Eye (tissue), 1 donor: ENCODE measurements around the gene LY6G5B.
"Not testable (repeated sequence)": the region's sequence is repeated elsewhere in the genome, so short reads cannot be mapped to it uniquely, and the experiment has no call there.

Experiments
- DNase-seq: peaks from one replicate; pipeline ENCODE4 v3.0.0-alpha.2; 2015

The LY6G5B gene

GRCh38 chr6:31691564-31692108 is 21.9 kb downstream of the LY6G5B start:
- DNase-seq: no peak

GRCh38 chr6:31692353-31692752 is 22.6 kb downstream of the LY6G5B start:
- DNase-seq: no peak

GRCh38 chr6:31692886-31693285 is 23.1 kb downstream of the LY6G5B start:
- DNase-seq: no peak

- no peak for DNase-seq
Measured at GRCh38 chr6:31693535-31693934, 23.8 kb downstream of the LY6G5B start.

- DNase-seq: no peak
Measured at GRCh38 chr6:31697555-31697954, 27.8 kb downstream of the LY6G5B start.

- no peak for DNase-seq
Measured at GRCh38 chr6:31700740-31701401, 31.1 kb downstream of the LY6G5B start.

GRCh38 chr6:31701666-31702404 is 32.1 kb downstream of the LY6G5B start:
- DNase-seq: no peak

GRCh38 chr6:31702405-31702818 is 32.6 kb downstream of the LY6G5B start:
- DNase-seq: no peak

- peak; percentile 99 for DNase-seq
Measured at GRCh38 chr6:31702819-31703716, 33.3 kb downstream of the LY6G5B start, which contains the start of gene ABHD16A. TSS of gene ABHD16A (minus strand) at chr6:31703324. CDS start at chr6:31703281, 43 bp downstream.

- peak; percentile 71 for DNase-seq
Measured at GRCh38 chr6:31705931-31706330, 36.2 kb downstream of the LY6G5B start.

- no peak for DNase-seq
Measured at GRCh38 chr6:31706599-31706998, 36.8 kb downstream of the LY6G5B start, which contains the start of gene LY6G6F. TSS of gene LY6G6F (plus strand) at chr6:31706866. CDS start at chr6:31706907, 41 bp downstream.

GRCh38 chr6:31707701-31708100 is 37.9 kb downstream of the LY6G5B start:
- no peak for DNase-seq

- DNase-seq: no peak
Measured at GRCh38 chr6:31708224-31708623, 38.4 kb downstream of the LY6G5B start.

- not testable (repeated sequence) for DNase-seq
Measured at GRCh38 chr6:31709157-31709556, 39.4 kb downstream of the LY6G5B start.

GRCh38 chr6:31710523-31711219 is 40.9 kb downstream of the LY6G5B start:
- DNase-seq: no peak

- no peak for DNase-seq
Measured at GRCh38 chr6:31711233-31711632, 41.5 kb downstream of the LY6G5B start.

GRCh38 chr6:31712296-31712695 is 42.5 kb downstream of the LY6G5B start:
- DNase-seq: no peak

- no peak for DNase-seq
Measured at GRCh38 chr6:31713465-31713864, 43.7 kb downstream of the LY6G5B start.

- DNase-seq: peak; percentile 82
Measured at GRCh38 chr6:31713991-31714684, 44.4 kb downstream of the LY6G5B start.

GRCh38 chr6:31715022-31715958 is 45.5 kb downstream of the LY6G5B start, which contains the start of gene LY6G6D:
TSS of gene LY6G6D (plus strand) at chr6:31715348. CDS start at chr6:31715356, 8 bp downstream.
- DNase-seq: no peak
